CD4-positive, alpha-beta T cell treated with Interleukin-4 for 1 hour (primary cell): ENCODE measurements around the gene CCSAP.

Experiments
- DNase-seq, 2 donors: peaks; one replicate each; pipeline ENCODE4 v3.0.0-alpha.2; 2020 to 2022

The CCSAP gene

DNA sequence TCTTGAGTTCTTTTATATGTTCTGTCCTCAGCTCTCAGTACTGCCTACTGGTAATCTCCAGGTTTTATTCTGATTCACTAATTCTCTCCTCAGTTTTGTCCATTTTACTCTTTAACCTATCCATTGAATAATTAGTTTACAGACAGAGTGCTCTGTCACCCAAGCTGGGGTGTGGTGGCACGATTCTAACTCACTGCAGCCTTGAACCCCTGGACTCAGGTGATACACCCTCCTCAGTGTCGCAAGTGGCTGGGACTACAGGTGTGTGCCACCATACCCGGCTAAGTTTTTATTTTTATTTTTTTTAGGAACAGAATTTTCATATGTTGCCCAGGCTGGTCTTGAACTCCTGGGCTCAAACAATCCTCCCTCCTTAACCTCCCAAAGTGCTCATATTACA, 58.0 kb downstream of the CCSAP start:
- DNase-seq = no peak

DNA sequence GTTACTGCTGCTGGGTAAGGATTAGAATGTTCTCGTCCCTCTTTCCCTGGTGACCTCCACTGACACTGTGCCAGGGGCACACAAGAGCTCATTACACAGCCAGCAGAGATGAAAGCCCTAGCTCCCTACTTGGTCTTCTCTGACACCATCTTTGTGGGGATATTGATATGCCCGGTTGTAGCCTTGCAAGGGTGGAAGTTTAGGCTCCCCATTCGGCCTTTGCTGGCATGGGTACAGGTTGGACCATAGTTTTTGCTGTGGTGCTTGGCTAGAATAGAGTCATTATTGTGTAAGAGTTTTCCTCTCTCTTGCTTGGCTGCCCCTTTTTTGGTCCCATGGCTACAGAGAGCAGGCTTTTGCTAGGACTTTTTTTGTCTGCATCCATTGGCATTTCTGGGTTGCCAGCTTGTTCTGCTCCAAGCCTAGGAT, 59.6 kb downstream of the CCSAP start:
- no peak for DNase-seq

DNA sequence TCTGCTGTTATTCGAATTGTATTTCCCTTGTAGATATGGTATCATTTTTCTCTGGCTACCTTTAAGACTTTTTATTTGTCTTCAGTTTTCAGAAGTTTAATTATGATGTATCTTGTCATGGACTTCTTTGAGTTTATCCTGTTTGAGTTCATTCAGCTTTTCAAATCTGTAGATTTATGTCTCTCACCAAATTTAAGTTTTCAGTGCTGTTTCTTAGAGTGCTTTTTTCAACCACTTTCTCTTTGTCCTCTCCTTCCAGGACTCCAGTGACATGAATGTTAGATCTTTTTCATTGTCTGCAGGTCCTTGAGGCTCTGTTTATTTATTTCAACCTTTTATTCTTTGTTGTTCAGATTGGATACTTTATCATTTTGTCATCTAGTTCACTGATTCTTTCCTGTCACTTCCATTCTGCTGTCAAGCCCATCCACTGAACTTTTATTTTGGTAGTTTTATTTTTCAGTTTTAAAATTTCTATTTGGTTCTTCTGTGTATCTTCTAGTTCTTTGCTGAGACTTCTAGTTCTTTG, 60.5 kb downstream of the CCSAP start:
- no peak for DNase-seq

DNA sequence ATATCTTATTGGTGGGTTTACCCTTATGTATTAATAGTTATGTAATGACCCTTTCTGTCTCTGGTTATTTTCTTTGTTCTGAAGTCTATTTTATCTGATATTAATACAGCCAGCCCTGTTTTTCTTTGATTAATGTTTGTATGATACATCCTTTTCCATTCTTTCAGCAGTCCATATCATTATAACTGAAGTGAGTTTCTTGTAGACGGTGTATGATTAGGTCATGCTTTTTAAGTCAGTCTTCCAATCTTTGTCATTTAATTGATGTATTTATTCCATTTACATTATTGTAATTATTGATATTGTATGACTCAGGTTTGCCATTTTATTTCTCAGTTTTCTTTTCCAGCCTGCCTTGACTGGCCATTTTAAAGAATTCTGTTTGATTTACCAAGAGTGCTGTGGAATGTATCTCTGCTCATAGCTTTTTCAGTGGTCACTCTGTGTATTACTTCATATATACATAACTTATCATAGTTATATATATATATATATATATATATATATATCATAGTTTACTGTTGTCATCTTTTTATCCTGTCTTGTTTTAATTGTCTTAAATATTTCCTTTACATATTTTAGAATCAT, 61.4 kb downstream of the CCSAP start:
- no peak for DNase-seq

DNA sequence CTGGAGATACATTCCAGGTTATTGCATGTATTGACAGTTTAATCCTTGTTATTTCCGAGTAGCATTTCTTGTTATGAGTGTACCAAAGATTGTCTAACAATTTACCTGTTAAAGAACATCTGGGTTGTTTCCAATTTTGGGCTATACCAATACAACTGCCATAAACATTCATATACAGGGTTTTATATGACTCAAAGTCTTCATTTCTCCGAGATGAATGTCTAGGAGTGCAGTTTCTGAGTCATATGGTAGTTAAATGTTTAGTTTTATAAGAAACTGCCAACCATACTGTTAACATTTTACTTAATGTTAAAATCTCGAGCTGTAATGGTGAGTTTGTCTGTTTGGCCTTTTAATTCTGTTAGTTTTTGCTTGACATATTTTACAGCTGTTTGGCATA, 61.9 kb downstream of the CCSAP start:
- DNase-seq = no peak

DNA sequence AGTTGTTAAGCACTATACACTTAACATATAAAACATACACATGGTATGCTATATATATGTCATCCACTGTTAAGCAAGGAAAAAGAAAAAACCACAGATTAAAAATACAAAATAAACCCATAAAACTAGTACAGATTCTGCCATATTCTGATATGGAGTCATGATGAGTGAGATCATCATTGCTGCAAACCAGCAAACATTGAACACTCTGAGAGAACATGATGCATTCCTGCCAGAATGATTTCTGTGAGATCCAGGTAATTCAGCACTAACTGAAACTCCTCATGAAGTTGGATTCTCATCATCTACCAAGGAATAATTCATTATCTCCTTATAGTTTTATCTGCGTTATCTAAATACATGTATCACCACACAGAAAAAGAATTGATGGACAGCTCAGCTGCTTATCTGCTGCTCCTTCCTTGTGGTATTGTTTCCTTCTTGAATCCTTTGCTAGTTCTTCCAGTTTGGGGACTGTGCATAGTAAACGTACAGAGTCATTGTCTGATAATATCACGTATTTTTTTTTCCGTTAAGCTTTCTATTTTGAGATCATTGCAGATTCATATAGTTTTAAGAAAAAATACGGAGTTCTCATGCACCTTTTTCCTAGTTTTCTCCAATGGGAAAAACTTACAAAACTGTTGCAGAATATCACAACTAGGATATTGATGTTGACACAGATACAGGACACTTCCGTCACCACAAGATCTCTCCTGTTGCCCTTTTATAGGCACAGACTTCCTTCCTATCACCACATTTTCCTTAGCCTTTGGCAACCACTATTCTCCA, 62.6 kb downstream of the CCSAP start:
- DNase-seq = no peak

DNA sequence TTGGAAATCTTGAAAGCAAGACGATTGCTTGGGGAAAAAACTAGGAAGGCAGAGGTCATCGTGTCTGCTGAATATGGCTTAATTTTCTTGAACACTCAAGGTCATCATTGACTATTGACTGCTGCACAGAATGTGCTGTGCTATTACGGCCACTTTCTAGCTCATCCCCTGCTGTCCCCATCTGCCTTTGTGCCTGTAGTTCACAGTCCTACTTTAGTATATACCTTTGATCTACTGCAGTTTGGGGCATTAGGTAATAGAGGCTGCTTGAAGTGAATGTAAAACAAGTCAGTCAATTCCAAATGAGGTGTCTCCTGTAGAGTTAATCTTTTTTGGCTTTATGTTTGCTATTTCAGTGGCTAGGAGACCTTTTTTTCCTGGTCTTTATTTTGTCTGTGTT, 63.6 kb downstream of the CCSAP start:
- no peak for DNase-seq

DNA sequence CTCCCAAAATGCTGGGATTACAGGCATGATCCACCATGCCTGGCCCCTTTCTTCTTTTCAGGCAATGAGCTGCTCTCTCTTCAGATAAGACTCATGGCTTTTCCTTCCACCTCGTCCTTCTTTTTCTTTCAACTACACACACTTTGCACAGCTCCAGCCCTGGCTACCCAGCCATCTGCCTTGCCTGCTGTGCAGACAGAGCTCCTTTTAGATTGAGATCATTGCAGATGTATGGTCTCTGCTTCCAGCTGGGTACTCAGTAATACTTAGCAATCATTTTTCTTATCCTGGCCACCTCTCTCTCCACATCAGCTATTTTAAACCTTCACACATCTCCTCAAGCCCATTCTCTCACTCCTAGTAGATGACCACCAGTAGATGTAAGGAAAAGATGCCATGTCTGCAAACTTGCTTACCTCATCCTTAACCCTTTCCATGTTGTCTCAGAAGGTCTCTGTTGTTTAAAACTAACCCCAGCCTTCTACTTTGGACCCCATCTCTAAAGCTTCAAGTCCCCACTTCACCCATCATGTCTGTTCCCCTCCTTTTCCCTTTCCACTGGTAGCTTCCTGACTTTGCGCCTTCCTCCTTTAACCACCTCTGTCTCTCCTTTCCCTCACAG, 64.6 kb downstream of the CCSAP start:
- no peak for DNase-seq

DNA sequence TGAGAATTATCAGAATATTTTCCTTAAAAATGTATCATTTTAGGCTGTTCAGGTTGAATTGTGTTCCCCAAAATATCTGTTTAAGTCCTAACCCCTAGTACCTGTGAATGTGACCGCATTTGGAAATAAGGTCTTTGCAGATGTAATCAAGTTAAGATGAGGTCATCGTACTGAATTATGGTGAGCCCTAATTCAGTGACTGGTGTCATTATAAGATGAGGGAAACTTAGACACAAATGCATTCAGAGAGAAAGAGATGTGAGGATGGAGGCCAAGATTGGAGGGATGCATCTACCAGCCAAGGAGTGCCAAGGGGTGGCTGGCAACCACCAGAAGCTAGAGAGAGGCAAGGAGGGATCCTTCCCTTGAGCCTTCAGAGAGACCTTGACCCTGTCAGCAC, 67.8 kb downstream of the CCSAP start:
- DNase-seq = no peak

DNA sequence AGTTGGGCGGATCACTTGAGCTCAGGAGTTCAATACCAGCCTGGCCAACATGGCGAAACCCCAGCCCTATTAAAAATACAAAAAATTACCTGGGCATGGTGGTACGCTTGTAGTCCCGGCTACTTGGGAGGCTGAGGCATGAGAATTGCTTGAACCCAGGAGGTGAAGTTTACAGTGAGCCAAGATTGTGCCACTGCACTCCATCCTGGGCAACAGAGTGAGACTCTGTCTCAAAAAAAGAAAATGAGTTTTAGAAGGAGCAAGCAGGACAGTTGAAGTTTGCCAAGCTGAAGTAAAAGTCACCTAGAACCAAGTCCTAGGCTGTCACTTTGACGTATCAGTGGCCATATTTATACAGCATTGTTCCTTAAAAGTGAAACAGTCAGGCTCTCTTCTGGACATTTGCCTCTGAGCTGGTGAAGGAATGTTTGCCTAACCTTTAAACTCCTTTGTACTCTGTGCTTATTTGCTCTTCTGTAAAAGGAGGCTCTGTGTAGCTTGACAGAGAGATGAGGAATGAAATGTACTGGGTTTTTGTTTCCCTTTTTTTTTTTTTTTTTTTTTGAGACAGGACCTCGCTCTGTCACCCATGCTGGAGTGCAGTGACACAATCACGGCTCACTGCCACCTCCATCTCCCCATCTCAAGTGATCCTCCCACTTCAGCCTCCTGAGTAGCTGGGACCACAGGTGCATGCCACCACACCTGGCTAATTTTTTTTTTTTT, 69.2 kb downstream of the CCSAP start:
- DNase-seq = no peak

DNA sequence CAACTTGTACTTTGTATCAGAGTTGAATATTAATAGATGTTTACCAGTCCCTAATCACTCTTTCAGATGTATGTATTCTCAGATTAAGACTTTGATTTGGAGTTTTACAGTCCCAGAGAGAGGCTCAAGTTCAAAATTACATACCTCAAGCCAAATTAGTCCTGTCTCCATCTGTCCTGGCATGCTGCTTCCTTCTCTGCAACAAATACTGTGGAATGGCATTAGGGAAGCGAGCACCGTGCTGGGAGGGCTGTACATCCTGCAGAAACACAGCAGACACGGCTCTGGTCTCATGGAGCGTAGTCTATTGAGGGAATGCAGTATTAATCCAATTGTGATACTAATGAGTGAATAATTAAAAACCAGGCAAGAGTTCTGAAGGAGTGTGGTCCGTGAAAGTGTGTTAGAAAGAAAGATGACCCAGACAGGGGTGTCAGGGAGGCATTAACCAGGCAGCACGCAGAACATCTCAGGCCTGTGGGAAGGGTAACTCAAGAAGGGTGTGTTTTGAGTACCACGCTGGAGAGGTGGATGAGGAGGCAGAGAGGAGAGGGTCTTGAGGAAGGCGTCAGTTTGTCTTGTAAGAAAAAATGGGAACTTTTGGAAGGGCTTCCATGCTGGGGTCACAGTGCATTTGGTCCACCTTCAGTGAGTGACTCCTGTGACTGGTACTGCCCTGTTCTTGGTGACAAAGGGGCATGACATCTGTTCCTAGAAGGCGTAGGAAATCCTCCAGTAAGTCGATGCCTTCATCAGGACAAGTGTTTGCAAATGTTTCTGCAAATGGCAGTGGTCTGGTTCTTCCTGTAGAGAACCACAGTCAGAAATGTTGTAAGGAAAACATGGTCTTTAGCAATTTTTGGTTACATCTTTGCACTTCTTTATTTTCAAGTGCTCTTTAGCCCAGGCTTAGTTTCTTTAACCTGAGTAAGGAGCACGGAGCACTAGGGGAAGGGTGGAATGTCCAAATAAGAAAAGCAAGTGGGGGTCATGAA, 70.4 kb downstream of the CCSAP start:
- no peak for DNase-seq

DNA sequence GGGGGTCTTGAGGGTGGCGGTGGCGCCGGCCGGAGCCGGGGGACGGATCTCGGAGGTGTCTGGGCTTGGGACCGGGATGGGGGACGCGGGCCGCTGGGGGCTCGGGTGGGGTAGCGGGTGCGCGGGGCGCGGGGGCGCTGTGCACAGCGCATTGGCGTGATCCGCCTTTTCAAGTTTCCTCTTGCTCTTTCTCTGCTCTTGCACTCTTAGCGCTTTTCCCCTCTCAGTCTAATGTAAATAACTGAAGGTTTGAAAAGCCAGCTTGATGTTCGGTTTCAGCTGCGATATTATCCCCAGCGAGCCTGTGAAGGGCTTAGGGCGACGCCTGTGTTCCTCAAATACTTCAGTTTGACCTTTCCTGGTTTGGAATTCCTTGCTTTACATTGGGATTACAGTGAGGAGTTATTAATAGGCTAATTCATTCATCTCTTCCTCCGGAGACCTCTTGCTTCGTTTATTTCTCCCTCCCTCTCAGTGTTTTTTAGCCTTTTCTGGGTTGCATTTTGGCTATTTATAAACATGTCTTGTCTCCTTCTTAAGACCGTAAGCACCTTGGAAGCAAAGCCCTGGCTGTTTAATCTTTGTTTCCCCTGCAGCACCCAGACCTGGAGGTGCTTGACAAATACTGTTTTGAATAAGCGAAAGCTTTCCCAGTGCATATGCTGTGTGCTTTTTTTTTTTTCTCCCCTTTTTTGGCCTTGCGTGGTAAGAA, 71.2 kb downstream of the CCSAP start:
- DNase-seq = peak; percentile 43 to 47
